NT2/D1 (cell line): Measurements from ENCODE around the gene ARF1.

Experiments
- DNase-seq: peaks from one replicate; pipeline ENCODE4 v3.0.0-alpha.2; 2011; ENCODE audit warnings: low read depth, low spot score
- H3K27me3 ChIP-seq: 2 replicates; pipeline ENCODE4 v1.6.0; 2011; ENCODE audit warnings: mild to moderate bottlenecking; ENCODE audit not compliant: insufficient read length, insufficient read depth
- H3K36me3 ChIP-seq: 2 replicates; pipeline ENCODE4 v1.6.1; 2011; ENCODE audit warnings: mild to moderate bottlenecking, low read length, mixed read lengths; ENCODE audit not compliant: insufficient read depth, insufficient read length
- H3K4me1 ChIP-seq: 2 replicates; pipeline ENCODE4 v1.5.1; 2011; ENCODE audit not compliant: insufficient read depth, insufficient read length
- H3K4me3 ChIP-seq: 2 replicates; pipeline ENCODE4 v1.5.1; 2011; ENCODE audit warnings: low read depth; ENCODE audit not compliant: insufficient read length
- H3K9ac ChIP-seq: 2 replicates; pipeline ENCODE4 v1.6.0; 2011; ENCODE audit warnings: low read depth; ENCODE audit not compliant: insufficient read length
- H3K9me3 ChIP-seq: 2 replicates; pipeline ENCODE4 v1.5.1; 2011; ENCODE audit warnings: mild to moderate bottlenecking, low read length; ENCODE audit not compliant: insufficient read depth
- SUZ12 ChIP-seq: IDR thresholded peaks from 2 replicates; pipeline ENCODE4 v1.6.1; 2011; ENCODE audit not compliant: insufficient read length, insufficient read depth; ENCODE audit errors: extremely low read depth
- YY1 ChIP-seq: IDR thresholded peaks from 2 replicates; pipeline ENCODE4 v1.6.1; 2011; ENCODE audit not compliant: insufficient read length, insufficient read depth
- ZNF274 ChIP-seq: IDR thresholded peaks from 2 replicates; pipeline ENCODE4 v1.6.1; 2011; ENCODE audit warnings: mild to moderate bottlenecking, low read depth, low read length

The ARF1 gene

GRCh38 chr1:228096416-228097332, 14.2 kb downstream of the ARF1 start:
- no peak for DNase-seq

DNA sequence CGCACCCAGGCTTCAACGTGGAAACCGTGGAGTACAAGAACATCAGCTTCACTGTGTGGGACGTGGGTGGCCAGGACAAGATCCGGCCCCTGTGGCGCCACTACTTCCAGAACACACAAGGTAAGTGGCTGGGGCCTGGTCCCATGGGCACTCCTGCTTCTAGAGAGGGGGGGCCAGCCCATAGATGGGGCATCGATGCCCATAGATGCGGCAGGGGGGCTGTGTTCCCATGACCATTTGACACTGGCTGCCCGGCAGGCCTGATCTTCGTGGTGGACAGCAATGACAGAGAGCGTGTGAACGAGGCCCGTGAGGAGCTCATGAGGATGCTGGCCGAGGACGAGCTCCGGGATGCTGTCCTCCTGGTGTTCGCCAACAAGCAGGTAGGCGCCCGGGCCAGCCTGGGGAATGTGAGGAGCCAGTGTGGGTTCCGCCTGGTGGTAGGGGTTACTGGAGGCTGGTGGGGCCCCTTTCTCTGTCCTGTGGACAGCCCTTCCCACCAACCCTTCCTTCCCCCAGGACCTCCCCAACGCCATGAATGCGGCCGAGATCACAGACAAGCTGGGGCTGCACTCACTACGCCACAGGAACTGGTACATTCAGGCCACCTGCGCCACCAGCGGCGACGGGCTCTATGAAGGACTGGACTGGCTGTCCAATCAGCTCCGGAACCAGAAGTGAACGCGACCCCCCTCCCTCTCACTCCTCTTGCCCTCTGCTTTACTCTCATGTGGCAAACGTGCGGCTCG, 15.0 kb downstream of the ARF1 start:
- no peak overlapping the region for H3K9ac ChIP-seq
- no peak for DNase-seq
- no peaks in the 10 kb centered on the region for H3K27me3 ChIP-seq
- TF ChIP-seq SUZ12 (no peak), YY1 (no peak), ZNF274 (no peak)
- peaks cover 89% of the 10 kb centered on the region for H3K36me3 ChIP-seq
- peaks cover 28% of the 10 kb centered on the region; the same call in 1 of the 2 replicates for H3K9me3 ChIP-seq
- H3K4me1 ChIP-seq = peaks cover 9% of the 10 kb centered on the region
- no peak overlapping the region for H3K4me3 ChIP-seq

More at GRCh38 chr1:228096416-228097332, 14.2 kb downstream of the ARF1 start:
- H3K36me3 ChIP-seq = peaks cover 95% of the 10 kb centered on the region
- peaks cover 6% of the 10 kb centered on the region for H3K4me1 ChIP-seq
- no peaks in the 10 kb centered on the region for H3K27me3 ChIP-seq
- H3K9ac ChIP-seq = no peak overlapping the region
- H3K4me3 ChIP-seq = no peak overlapping the region
- TF ChIP-seq YY1 (no peak), SUZ12 (no peak), ZNF274 (no peak)
- peaks cover 37% of the 10 kb centered on the region; the same call in 1 of the 2 replicates for H3K9me3 ChIP-seq

DNA sequence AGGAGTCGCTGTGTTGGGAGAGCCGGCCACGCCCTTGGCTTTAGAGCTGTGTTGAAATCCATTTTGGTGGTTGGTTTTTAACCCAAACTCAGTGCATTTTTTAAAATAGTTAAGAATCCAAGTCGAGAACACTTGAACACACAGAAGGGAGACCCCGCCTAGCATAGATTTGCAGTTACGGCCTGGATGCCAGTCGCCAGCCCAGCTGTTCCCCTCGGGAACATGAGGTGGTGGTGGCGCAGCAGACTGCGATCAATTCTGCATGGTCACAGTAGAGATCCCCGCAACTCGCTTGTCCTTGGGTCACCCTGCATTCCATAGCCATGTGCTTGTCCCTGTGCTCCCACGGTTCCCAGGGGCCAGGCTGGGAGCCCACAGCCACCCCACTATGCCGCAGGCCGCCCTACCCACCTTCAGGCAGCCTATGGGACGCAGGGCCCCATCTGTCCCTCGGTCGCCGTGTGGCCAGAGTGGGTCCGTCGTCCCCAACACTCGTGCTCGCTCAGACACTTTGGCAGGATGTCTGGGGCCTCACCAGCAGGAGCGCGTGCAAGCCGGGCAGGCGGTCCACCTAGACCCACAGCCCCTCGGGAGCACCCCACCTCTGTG, 15.9 kb downstream of the ARF1 start:
- peaks cover 9% of the 10 kb centered on the region for H3K4me1 ChIP-seq
- peaks cover 80% of the 10 kb centered on the region for H3K36me3 ChIP-seq
- H3K9ac ChIP-seq = no peak overlapping the region
- TF ChIP-seq YY1 (no peak), ZNF274 (no peak), SUZ12 (no peak)
- no peaks in the 10 kb centered on the region for H3K27me3 ChIP-seq
- H3K9me3 ChIP-seq = peaks cover 19% of the 10 kb centered on the region; the same call in 1 of the 2 replicates
- no peak overlapping the region for H3K4me3 ChIP-seq
- no peak for DNase-seq

- Histone ChIP-seq H3K36me3 (peaks cover 74% of the 10 kb centered on the region), H3K9me3 (peaks cover 10% of the 10 kb centered on the region; the same call in 1 of the 2 replicates), H3K9ac (no peak overlapping the region), H3K4me1 (peaks cover 12% of the 10 kb centered on the region), H3K4me3 (no peak overlapping the region), H3K27me3 (no peaks in the 10 kb centered on the region)
- TF ChIP-seq YY1 (no peak), SUZ12 (no peak), ZNF274 (no peak)
- no peak for DNase-seq
Measured at GRCh38 chr1:228099331-228099732, 16.8 kb downstream of the ARF1 start.

DNA sequence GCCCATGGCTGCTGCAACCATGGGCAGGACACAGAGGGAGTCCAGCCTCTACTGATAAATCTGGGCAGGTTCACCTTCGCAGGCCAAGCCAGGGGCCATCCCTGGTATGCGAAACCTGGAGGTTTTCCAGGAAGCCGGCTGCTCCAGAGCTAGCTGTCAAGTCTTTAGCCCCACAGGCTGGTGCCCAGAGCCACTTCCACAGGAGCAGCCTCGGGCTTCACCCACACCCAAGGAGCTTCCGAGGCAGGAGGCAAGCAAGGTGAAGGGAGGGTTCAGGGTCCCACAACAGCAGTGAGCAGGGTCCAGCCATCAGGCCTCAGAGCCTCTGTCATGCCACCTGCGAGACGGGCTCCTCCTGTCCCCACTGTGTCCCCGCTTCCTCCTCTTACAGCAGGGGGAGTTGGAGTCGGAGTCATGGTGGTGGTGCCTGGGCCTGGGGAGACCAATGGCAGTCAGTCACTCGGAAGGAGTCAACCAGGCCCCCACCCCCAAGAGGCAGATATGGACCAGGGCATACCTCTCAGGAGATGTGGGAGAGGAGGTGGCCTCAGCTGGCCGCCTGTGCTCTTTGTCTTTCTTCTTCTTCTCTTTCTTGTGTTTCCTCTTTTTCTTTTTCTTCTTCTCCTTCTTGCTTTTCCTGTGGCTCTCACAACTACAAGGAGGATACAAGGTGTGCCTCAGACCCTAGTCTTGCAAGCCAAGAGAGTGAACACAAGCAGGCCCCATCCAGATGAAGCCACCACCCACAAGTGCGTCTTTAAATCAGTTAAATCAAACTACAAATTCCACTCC, 18.5 kb downstream of the ARF1 start:
- peaks cover 71% of the 10 kb centered on the region for H3K36me3 ChIP-seq
- H3K4me3 ChIP-seq = no peak overlapping the region
- no peaks in the 10 kb centered on the region for H3K27me3 ChIP-seq
- no peak overlapping the region for H3K9ac ChIP-seq
- H3K4me1 ChIP-seq = peaks cover 12% of the 10 kb centered on the region
- no peak for DNase-seq
- TF ChIP-seq SUZ12 (no peak), ZNF274 (no peak), YY1 (no peak)
- no peaks in the 10 kb centered on the region for H3K9me3 ChIP-seq

DNA sequence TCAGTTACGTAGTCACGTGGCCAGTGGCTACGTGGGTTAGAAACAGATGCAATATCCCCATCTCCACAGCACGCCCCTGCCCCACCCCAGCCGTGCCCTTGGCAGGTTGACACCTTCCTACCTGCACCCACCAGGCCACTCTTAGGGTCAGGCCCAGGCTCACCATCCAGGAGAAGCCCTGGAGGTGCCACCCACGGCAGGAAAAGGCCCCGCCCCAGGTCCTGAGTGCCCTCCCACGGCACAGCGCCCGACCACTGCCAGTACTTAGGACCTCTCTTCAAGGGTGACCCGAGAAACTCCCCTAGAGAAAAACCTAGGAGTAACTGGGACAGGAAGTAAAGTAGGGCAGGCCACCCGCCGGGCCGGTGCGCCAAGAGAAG, 19.1 kb downstream of the ARF1 start:
- H3K4me1 ChIP-seq = peaks cover 12% of the 10 kb centered on the region
- peak overlapping the region; percentile 96 for H3K4me3 ChIP-seq
- TF ChIP-seq SUZ12 (no peak), YY1 (no peak), ZNF274 (no peak)
- peak overlapping the region; percentile 97 for H3K9ac ChIP-seq
- DNase-seq = no peak
- H3K27me3 ChIP-seq = no peaks in the 10 kb centered on the region
- H3K36me3 ChIP-seq = peaks cover 71% of the 10 kb centered on the region
- no peaks in the 10 kb centered on the region for H3K9me3 ChIP-seq
